Activated naive CD4-positive, alpha-beta T cell treated with anti-CD3 and anti-CD28 coated beads, Interleukin-2, amount 50 U/mL, for 16 hours (primary cell): ENCODE results near the gene STXBP6.
"Not testable (repeated sequence)": the region's sequence is repeated elsewhere in the genome, so short reads cannot be mapped to it uniquely, and the experiment has no call there.

Experiments
- DNase-seq: peaks from one replicate; pipeline ENCODE4 v3.0.0-alpha.2; 2020

The STXBP6 gene

GRCh38 chr14:24785698-24786097 is 264.2 kb downstream of the STXBP6 start:
- no peak for DNase-seq

GRCh38 chr14:24784981-24785380 is 265.0 kb downstream of the STXBP6 start:
- no peak for DNase-seq

- DNase-seq = no peak
Observed at GRCh38 chr14:24783791-24784190, 266.2 kb downstream of the STXBP6 start.

GRCh38 chr14:24780281-24780680 is 269.7 kb downstream of the STXBP6 start:
- DNase-seq = no peak

- no peak for DNase-seq
Observed at GRCh38 chr14:24777678-24778077, 272.3 kb downstream of the STXBP6 start.

- no peak for DNase-seq
Observed at GRCh38 chr14:24775950-24776349, 274.0 kb downstream of the STXBP6 start.

GRCh38 chr14:24774187-24774915 is 275.6 kb downstream of the STXBP6 start:
- DNase-seq = no peak

- not testable (repeated sequence) for DNase-seq
Observed at GRCh38 chr14:24773564-24773963, 276.4 kb downstream of the STXBP6 start.

- no peak for DNase-seq
Observed at GRCh38 chr14:24766434-24766833, 283.5 kb downstream of the STXBP6 start.

- DNase-seq = no peak
Observed at GRCh38 chr14:24761141-24761540, 288.8 kb downstream of the STXBP6 start.
